Measurements from ENCODE around the gene DCAF17.

DCAF17 gene

GRCh38 chr2:171531291-171531690, 97.3 kb downstream of the DCAF17 start:
- no peak for TF ChIP-seq CTCF (IDR thresholded peaks at IDR 0.05; ENCODE audit: insufficient read depth, missing control alignments)
- DNase-seq (ENCODE audit: insufficient read length, low spot score) (no peak), FAIRE-seq (no peak)

GRCh38 chr2:171531836-171532450, 97.9 kb downstream of the DCAF17 start:
- DNase-seq (ENCODE audit: insufficient read length, low spot score) (no peak), FAIRE-seq (no peak)
- TF ChIP-seq CTCF (IDR thresholded peaks at IDR 0.05; ENCODE audit: insufficient read depth, missing control alignments), result no peak

- no peak for TF ChIP-seq CTCF (IDR thresholded peaks at IDR 0.05; ENCODE audit: insufficient read depth, missing control alignments)
- no peak for FAIRE-seq
- no peak for DNase-seq (ENCODE audit: insufficient read length, low spot score)
Measured at GRCh38 chr2:171533331-171533730, 99.3 kb downstream of the DCAF17 start.

Measured in D721Med (cell line).